GM12801 (cell line): Measurements from ENCODE around the gene PLA2G4A.

Experiments used
- TF ChIP-seq, protein P1 (sequence below): IDR thresholded peaks from one replicate; pipeline ENCODE4 v1.5.1; 2011; ENCODE audit warnings: control low read depth; ENCODE audit not compliant: insufficient read length; ENCODE audit errors: extremely low read depth

Gene PLA2G4A

DNA sequence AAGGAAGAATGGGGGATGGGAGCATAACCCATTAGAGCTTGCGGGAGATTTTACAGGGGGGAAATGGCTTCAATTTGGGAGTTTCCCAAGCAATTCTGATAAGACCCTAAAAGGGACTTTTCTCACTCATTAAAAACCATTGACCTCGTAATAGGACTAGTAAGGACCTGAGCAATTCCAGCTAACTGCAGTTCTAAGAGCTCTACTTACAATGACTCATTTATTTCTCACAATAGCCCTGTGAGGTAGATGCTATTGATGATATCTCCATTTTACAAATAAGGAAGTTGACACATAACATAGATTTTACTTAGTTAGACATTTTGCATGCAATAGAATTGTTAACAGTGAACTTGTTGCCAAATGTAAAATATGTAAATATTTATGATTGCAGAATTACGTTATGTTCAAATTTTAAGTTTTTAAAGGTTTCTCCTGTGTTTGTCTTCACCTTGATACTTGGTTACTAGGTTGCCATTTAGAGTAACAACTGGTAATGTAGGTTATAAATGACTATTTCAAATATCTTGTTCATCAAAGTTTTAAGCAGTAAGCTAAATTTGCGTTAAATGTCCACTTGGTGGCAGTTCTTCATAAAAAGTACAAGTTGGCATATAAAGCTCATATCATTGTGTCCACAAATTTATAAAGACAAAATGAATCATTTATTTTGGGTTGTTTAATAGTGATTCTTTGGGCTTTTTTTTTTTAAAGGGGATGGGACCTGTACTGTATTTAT, 182.0 kb downstream of the PLA2G4A start:
- TF ChIP-seq, protein P1, sequence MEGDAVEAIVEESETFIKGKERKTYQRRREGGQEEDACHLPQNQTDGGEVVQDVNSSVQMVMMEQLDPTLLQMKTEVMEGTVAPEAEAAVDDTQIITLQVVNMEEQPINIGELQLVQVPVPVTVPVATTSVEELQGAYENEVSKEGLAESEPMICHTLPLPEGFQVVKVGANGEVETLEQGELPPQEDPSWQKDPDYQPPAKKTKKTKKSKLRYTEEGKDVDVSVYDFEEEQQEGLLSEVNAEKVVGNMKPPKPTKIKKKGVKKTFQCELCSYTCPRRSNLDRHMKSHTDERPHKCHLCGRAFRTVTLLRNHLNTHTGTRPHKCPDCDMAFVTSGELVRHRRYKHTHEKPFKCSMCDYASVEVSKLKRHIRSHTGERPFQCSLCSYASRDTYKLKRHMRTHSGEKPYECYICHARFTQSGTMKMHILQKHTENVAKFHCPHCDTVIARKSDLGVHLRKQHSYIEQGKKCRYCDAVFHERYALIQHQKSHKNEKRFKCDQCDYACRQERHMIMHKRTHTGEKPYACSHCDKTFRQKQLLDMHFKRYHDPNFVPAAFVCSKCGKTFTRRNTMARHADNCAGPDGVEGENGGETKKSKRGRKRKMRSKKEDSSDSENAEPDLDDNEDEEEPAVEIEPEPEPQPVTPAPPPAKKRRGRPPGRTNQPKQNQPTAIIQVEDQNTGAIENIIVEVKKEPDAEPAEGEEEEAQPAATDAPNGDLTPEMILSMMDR: no peak

GRCh38 chr1:187013582-187014200, 184.9 kb downstream of the PLA2G4A start:
- TF ChIP-seq, protein P1: no peak

GRCh38 chr1:187018291-187018690, 189.5 kb downstream of the PLA2G4A start:
- TF ChIP-seq, protein P1: no peak

GRCh38 chr1:187027253-187027652, 198.5 kb downstream of the PLA2G4A start:
- TF ChIP-seq, protein P1: no peak

- TF ChIP-seq, protein P1: no peak
Measured at GRCh38 chr1:187032316-187032981, 203.7 kb downstream of the PLA2G4A start.

DNA sequence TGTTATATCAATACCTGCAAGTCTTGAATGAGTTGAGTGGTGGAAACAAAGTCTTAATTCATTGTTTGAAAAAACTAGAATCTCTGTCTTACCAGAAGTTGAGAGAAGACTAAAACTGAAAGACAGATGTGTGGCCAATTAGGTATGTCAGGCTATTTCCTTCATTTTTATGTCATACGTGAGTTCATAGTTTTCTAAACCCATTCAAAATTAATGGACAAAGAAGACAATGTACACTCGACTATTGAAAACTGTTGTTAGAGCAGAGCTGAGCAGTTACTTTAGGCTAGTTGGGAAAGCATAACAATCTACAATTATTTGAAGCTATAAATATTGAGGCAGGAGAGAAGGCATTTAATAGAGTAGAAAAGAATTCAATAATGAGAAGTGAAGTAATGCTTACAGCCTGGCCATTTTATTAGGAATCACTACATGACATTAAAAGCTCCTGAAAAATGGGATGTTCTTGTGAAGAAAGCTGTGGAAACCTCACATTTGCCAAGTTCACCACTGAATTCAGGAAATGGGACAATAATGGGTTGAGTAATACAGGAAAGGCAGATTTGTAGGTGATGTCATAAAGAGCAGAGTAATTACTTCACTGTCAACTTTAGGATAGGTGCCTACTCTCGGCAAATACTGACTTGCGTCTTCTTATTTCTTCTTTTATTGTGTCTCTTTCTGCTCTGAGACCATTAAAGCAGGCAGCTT, 204.4 kb downstream of the PLA2G4A start:
- TF ChIP-seq, protein P1: no peak
